NCI-H82 treated with DMSO at 0.1 percent for 48 hours (cell line): ENCODE data around the gene FBXO24.
"Not testable (repeated sequence)": the region's sequence is repeated elsewhere in the genome, so short reads cannot be mapped to it uniquely, and the experiment has no call there.

Source experiments
- DNase-seq: peaks from one replicate; lab custom pipeline; 2025; ENCODE audit not compliant: unreplicated experiment; lab: John Stamatoyannopoulos, UW

Gene FBXO24

GRCh38 chr7:100559127-100559526, 27.0 kb upstream of the FBXO24 start:
- DNase-seq = no peak

GRCh38 chr7:100561491-100562194, 24.5 kb upstream of the FBXO24 start:
- DNase-seq = no peak

DNA sequence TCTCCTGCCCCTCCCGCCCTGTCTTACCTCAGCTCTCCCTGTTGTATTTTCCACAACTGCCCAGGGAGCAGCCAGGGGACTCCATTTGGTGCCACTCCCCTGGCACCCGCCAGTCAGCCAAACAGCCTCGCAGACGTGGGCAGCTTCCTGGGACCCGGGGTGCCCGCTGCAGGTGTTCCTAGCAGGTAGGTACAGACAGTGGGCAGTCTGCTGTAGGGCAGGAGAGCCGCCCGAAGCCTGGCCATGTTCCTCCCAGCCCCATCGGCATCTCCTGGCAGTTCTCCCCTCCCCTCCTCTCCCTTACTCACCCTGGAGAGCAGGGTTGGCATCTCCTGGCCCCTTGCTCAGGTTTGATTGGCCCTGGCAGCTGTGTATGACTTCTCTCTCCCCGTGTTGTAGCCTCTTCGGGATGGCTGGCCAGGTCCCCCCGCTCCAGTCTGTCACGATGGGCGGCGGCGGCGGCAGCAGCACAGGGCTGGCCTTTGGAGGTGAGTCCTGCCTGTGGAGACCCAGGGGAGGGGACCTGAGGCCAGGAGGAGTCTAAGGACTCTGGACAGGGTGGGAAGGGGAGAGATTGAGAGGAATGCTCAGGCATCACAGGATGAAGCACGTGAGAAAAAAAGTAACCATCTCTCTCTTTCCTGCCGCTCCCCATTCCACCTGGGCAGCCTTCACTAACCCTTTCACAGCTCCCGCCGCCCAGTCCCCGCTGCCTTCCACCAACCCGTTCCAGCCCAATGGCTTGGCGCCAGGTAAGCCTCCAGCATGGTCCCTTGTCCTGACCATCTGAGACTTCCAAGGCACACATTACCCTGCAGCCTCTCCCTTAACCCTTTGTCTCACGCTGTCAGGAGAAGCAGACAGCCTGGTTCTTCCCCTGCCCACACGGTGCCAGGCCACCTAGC, 23.7 kb upstream of the FBXO24 start:
- DNase-seq = no peak

- no peak for DNase-seq
Measured at GRCh38 chr7:100563100-100563564, 23.0 kb upstream of the FBXO24 start.

DNA sequence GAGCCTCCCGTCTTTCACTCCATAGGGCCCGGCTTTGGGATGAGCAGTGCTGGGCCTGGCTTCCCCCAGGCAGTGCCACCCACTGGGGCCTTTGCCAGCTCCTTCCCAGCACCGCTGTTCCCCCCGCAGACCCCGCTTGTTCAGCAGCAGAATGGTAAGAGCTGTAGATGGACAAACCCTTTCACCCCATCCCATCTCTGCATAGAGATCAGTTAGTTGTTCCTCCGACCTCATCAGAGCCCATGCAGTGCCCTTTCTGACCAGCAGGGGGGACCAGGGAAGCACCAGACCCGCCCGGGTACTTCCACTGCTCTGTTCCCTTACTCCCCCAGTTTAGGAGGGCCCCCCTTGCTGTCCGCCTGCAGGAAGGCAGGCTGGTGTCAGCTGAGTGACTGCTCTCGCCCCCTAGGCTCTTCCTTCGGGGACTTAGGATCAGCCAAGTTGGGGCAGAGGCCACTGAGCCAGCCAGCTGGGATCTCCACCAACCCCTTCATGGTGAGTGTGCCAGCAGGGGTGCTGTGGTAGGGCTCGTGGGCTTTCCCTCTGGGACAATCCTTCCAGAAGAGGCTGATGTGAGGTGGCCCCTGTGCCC, 22.2 kb upstream of the FBXO24 start:
- DNase-seq = no peak

DNA sequence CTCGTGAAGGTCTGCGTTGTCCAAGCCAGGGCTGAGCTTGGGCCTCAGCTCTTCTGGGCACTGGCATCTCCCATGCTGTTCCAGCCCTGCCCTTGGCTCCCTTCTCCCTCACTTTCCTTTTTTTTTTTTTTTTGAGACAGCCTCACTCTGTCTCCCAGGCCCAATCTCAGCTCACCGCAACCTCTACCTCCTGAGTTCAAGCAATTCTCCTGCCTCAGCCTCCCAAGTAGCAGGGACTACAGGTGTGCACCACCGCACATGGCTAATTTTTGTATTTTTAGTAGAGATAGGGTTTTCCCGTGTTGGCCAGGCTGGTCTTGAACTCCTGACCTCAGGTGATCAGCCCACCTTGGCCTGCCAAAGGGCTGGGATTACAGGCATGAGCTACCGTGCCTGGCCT, 21.7 kb upstream of the FBXO24 start:
- DNase-seq = not testable (repeated sequence)

GRCh38 chr7:100565133-100565571, 21.0 kb upstream of the FBXO24 start:
- no peak for DNase-seq

GRCh38 chr7:100566018-100566531, 20.1 kb upstream of the FBXO24 start:
- no peak for DNase-seq

DNA sequence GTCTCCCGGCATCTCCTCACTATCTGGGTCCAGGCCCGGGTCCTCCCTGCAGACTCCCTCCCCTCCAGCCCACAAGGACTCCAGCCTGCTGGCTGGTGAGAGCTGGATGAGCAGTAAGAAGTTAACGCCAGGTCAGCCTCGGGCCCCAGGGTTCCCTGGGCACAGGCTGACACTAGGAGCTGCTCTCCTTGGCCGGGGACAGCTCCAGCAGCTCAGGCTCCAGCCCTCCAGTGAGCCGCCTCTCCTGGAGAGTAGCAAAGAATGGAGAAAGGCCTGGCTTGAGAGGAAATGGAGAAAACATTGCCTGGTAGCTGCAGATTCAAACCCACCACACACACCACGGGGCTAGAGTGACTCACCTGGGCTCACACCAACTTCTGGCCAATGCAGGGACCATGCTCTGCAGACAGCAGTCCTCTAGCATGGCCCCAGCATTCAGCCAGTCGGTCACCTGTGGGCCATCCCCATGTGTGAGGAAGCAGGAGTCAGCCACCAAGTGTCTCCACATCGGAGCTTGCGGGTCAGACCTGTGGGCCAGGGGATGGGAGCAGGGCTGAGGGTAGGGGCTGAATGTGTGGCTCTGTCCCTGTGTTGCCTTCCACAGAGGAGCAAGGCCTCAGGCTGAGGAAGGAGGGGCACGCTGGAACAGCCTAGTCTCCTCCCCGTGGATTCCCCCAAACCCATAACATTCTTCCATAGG, 18.9 kb upstream of the FBXO24 start:
- no peak for DNase-seq

- DNase-seq = no peak
Measured at GRCh38 chr7:100567751-100568175, 18.4 kb upstream of the FBXO24 start.

GRCh38 chr7:100568176-100568895, 17.8 kb upstream of the FBXO24 start:
- no peak for DNase-seq

GRCh38 chr7:100568896-100569844, 17.0 kb upstream of the FBXO24 start:
- DNase-seq = peak; percentile 26

- no peak for DNase-seq
Measured at GRCh38 chr7:100570954-100571828, 14.9 kb upstream of the FBXO24 start.

DNA sequence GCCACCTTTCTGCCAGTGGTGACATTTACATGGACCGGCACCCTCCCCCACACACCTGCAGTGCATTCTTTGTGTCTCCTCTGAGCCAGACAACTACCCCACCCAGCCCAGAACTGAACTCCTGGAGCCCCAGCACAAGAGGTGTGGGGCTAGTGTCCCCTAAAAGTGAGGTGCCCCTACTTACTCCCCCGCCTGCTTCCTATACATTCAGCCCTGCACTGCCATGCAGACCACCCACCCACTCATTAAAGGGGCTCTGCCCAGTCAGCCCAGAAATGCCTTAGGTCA, 14.4 kb upstream of the FBXO24 start:
- DNase-seq = no peak

GRCh38 chr7:100572281-100572948, 13.7 kb upstream of the FBXO24 start:
- no peak for DNase-seq

DNA sequence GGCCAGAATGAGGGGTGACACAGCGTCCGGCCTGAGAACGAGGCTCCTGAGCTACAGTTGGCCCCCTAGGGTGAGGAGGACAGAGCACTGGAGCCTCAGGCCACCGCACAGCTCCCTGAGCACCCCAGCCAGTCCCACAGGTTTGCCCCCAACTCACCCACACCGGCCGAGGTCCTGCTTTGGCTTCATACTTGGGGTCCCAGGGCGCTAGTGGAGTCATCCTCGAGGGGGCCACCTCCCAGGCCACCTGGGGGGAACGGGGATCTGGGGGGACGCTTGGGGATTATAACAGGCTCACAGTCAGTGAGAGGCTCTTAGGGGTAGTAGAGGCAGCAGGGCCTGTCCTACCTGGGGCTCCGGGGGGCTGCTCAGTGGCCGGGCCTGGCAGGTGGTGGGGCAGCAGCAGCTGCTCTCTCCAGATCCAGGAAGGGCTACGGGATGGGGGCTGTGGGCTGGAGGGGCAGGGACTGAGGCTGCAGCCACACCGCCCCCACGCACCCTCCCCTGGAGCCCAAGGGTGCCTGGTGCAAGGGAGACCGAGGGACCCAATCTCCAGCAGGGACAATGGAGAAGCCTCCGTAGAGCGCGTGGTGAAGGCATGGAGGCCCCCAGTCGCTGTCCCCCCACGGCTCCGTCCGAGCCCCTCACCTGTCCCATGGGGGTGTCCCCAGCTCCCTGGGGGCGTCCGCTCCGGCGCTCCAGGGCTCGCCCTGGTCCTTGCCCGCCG, 13.0 kb upstream of the FBXO24 start:
- no peak for DNase-seq

DNA sequence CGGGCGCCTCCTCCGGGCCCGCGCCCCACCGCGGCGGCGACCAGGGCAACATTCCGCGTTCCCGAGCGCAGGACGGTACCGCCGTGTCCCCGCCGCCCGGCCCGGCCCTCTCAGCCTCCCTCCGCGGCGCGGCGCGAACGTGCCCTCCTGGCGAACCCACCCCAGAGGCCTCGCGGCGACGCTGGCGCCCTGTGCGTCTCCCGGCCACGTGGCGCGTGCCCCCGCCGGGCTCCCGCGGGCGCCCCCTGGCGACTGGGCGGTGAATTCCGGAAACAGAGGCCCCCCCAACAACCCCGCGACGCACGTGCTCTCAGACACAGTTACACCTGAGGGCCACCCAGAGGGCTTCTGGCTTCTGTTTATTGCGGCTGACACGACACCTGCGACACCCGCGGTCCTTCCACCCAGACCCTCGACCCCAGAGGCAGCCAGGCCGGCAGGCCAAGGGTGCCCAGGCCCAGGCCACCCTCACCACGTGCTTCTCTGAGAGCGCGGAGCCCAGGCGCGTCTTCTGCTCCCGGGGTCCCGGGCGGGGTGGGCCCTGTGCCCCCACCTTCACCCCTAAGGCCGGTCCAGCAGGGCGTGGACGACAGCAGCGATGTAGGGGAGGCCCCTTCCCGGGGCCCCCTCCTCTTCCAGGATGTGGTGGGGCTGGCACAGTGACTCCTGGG, 12.3 kb upstream of the FBXO24 start, which contains the start of gene SAP25:
Gene SAP25 (minus strand): TSS at position 210 of the 671 bp plus-strand sequence. CDS start 158 bp downstream, at position 52.
- no peak for DNase-seq
